HG03432 (cell line): ENCODE measurements around the gene TXNL4B.

ENCODE experiments used
- ATAC-seq: cut with Tn5 transposase; IDR thresholded peaks from one replicate; pipeline ENCODE4 v1.9.1; 2021; ENCODE audit warnings: mild to moderate bottlenecking, moderate library complexity; ENCODE audit not compliant: unreplicated experiment

TXNL4B gene

GRCh38 chr16:72042157-72042660 is 51.2 kb downstream of the TXNL4B start:
- no peak for ATAC-seq

- ATAC-seq, result no peak
These were observed 57.3 kb downstream of the TXNL4B start for GRCh38 chr16:72036098-72036497.
